GM19455 (cell line): ENCODE data around the gene ERC2.

ENCODE experiments used
- ATAC-seq: cut with Tn5 transposase; IDR thresholded peaks from one replicate; pipeline ENCODE4 v1.9.1; 2021; ENCODE audit not compliant: unreplicated experiment

Gene ERC2

DNA sequence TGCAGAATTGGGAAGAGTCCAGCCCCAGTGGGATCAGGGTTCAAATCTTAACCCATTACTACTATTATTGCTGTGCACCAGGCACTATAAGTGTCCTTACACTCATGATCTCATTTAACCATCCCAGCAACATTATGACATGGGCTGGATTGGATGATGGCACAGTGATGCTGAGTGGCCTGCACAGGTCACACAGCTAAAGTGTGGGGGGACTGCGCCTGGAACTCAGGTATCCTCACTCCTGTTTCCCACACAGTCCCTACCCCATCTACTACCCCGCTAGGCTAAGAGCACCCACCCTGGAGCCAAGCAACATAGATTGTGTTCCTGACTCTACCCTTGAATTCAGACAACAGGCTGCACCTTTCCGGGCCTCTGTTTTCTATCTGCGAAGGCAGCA lies 997.2 kb downstream of the ERC2 start:
- no peak for ATAC-seq

DNA sequence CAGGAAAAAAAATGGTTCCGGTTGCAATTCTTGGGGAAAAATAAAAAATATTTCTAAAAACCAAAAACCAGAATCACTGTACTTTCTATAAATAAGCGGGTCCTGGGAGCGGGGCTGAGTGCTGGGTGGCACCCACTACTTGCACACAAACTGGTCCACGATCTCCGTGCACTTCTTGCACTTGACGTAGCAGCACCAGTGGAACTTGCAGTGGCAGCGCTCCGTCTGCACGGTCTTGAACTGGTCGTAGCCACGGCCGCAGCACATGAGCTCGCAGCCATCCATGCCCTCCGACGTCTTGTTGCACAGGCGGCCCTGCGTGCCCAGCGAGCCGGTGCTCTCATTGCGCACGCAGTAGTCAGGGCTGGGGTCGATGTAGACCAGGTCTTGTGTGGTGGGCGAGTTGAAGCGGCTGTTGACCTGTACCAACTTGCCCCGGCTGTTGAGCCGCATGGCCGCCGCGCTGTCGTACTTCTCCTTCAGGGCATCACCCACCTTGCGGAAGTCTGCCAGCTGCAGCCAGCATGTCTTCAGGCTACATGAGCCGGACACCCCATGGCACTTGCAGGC lies 998.2 kb downstream of the ERC2 start:
- no peak for ATAC-seq

DNA sequence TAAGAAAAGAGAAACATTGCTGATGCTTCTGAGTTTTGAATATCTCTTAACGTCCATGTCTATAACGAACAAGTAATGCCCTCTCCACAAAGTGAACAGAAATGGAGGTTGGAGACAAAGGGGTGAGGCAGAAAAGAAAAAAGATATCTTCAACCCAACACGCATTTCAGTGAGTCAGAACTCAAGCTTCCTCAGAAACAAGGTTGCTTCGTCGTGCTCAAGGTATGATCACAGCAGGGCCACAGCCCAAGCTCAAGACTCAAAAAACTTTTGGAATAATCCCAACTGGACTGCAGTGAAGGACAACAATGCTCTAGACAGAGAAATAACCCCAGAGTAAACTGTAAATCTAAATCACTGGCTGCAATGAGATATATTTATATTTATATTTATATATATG lies 1000.0 kb downstream of the ERC2 start:
- ATAC-seq: no peak

DNA sequence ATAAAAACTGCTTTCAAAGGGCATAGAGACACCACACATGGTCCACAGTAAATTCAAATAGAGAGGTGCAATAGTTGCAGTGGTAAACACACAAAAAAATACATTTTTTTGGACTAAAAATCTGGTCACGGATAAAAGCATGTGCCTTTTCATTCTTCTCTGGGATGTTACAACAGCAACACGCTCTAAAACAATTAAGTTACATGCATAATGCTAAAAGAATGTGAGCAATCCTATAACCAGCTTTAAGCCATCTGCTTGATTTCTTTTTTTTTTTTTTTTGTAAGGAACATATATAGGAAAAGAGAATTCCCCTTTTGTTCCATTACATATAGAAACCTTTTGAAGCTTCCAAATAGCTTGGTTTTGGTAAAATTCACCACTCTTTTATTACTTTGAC lies 1001.2 kb downstream of the ERC2 start:
- ATAC-seq: no peak

DNA sequence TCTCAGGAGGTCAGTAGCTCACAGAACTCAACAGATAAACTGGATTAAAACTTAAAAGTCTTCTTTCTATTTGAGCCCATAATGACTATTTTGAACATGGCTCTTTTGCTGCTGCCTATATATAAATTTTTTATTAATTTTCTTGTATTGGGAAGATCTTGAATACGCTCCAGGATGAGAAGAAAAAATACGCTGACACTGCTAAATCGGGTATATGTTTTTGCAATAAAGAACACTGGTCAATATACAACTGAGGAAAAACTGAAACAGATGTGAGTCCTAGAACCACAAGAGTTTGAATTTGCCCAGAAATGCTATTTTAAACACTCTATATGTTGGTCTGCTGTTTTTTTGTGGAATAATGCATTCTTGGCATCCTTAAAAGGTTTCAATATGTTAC lies 1001.7 kb downstream of the ERC2 start:
- ATAC-seq: no peak

DNA sequence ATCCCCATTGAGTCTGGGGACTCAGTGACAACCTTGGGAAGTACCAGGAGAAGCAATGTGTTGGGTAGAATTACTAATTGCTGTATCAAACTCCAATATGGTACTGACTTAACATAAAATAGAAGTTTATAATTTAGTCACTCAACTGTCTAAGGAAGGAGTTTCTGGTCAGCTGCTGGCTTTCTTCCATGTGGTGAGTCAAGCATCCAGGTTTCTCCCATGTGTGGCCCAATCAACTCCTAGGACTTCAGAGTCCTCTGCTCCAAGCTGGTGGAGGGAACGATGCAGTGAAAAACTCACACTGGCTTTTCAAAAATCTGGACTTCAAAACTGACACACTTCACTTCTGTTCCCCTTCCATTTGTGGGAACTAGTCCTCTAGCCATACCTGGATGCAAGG lies 1006.4 kb downstream of the ERC2 start:
- ATAC-seq: no peak

DNA sequence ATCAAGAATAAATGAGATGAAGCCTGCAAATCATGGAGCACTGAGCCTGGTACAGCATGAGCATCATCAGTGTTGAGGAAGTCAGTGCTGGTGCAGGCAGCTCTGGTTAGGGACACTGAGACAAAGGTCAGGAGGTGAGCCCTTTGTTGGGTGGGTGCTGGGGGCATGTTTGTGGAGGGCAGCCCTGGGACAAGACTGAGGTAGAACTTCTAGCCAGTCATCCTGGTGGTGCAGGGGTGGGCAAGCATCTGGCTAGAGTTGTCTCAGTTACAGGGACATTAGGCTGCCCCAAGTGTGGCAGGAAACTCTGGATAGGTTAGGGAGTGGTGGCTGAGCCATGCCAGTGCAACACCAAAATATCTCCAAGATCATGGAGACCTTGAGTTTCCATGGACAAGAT lies 1008.4 kb downstream of the ERC2 start:
- no peak for ATAC-seq
